Measurements from ENCODE around the gene KRT7. TPM values are rescaled to one million over a fixed set of nuclear protein-coding genes. Genes with fewer than 3 reads are reported as not detected.
"Not testable (repeated sequence)": the region's sequence is repeated elsewhere in the genome, so short reads cannot be mapped to it uniquely, and the experiment has no call there.

Gene KRT7
- total RNA-seq, 2 experiments from 2014 or later, result 9.1 to 9.3 TPM

- ChIA-PET POLR2A (interaction anchor here (1.3 kb wide), 1 partner anchor 13 kb away, joined by 3 read pairs; no protein-coding TSS in a partner anchor), CTCF (no interaction called here)
- Mint-ChIP-seq H3K36me3 (ENCODE audit: low read depth) (peaks cover 5% of the 10 kb centered on the region), H3K9me3 (no peaks in the 10 kb centered on the region), H3K4me1 (peaks cover 31% of the 10 kb centered on the region), H3K4me3 (no peak overlapping the region), H3K27me3 (peaks cover 65% of the 10 kb centered on the region), H3K27ac (no peak overlapping the region)
- DNase-seq, result no peak
Measured at GRCh38 chr12:52257074-52257551, 24.1 kb downstream of the KRT7 start.

GRCh38 chr12:52257922-52258321 is 24.9 kb downstream of the KRT7 start:
- CTCF ChIA-PET, result not testable (repeated sequence)

GRCh38 chr12:52258335-52258901 is 25.4 kb downstream of the KRT7 start:
- Mint-ChIP-seq H3K4me1 (peaks cover 18% of the 10 kb centered on the region), H3K4me3 (no peak overlapping the region), H3K9me3 (peaks cover 2% of the 10 kb centered on the region), H3K27ac (no peak overlapping the region), H3K36me3 (ENCODE audit: low read depth) (peaks cover 5% of the 10 kb centered on the region), H3K27me3 (peaks cover 68% of the 10 kb centered on the region)
- ChIA-PET POLR2A (interaction anchor here (1.6 kb wide), 1 partner anchor 14 kb away, joined by 7 read pairs; no protein-coding TSS in a partner anchor), CTCF (interaction anchor here (1.6 kb wide), 1 partner anchor 36 kb away, joined by 4 read pairs; no protein-coding TSS in a partner anchor)
- no peak for DNase-seq

More at GRCh38 chr12:52257922-52258321, 24.9 kb downstream of the KRT7 start:
- H3K4me3 Mint-ChIP-seq; H3K36me3 Mint-ChIP-seq (ENCODE audit: low read depth); H3K27ac Mint-ChIP-seq; H3K9me3 Mint-ChIP-seq; DNase-seq: not testable (repeated sequence)
- Mint-ChIP-seq H3K4me1 (peaks cover 23% of the 10 kb centered on the region), H3K27me3 (peaks cover 68% of the 10 kb centered on the region)
- POLR2A ChIA-PET, result interaction anchor here (1.6 kb wide), 1 partner anchor 14 kb away, joined by 7 read pairs; no protein-coding TSS in a partner anchor

- Mint-ChIP-seq H3K9me3 (peaks cover 2% of the 10 kb centered on the region), H3K4me3 (no peak overlapping the region), H3K4me1 (peaks cover 15% of the 10 kb centered on the region), H3K27me3 (peaks cover 68% of the 10 kb centered on the region), H3K27ac (no peak overlapping the region), H3K36me3 (ENCODE audit: low read depth) (peaks cover 5% of the 10 kb centered on the region)
- CTCF ChIA-PET, result interaction anchor here (1.0 to 1.6 kb wide), 3 partner anchors 20 to 138 kb away, joined by 3 to 4 read pairs (median 4); no protein-coding TSS in a partner anchor
- no peak for DNase-seq
- POLR2A ChIA-PET, result interaction anchor here (0.6 to 1.6 kb wide), 3 partner anchors 13 to 104 kb away, joined by 3 to 7 read pairs (median 3); no protein-coding TSS in a partner anchor
Measured at GRCh38 chr12:52259657-52260243, 26.7 kb downstream of the KRT7 start.

GRCh38 chr12:52260361-52261207 is 27.5 kb downstream of the KRT7 start:
- H3K4me1 Mint-ChIP-seq, result peaks cover 15% of the 10 kb centered on the region
- CTCF ChIA-PET, result interaction anchor here (1.0 to 1.1 kb wide), 2 partner anchors 19 to 139 kb away, joined by 3 to 4 read pairs; no protein-coding TSS in a partner anchor
- peaks cover 2% of the 10 kb centered on the region for H3K9me3 Mint-ChIP-seq
- POLR2A ChIA-PET, result interaction anchor here (0.6 to 1.1 kb wide), 2 partner anchors 14 to 105 kb away, joined by 3 read pairs; no protein-coding TSS in a partner anchor
- H3K36me3 Mint-ChIP-seq (ENCODE audit: low read depth), result peaks cover 5% of the 10 kb centered on the region
- DNase-seq, result no peak
- peaks cover 60% of the 10 kb centered on the region for H3K27me3 Mint-ChIP-seq
- no peak overlapping the region for H3K27ac Mint-ChIP-seq
- no peak overlapping the region for H3K4me3 Mint-ChIP-seq

GRCh38 chr12:52261208-52261484 is 28.1 kb downstream of the KRT7 start:
- Mint-ChIP-seq H3K27ac (no peak overlapping the region), H3K4me3 (no peak overlapping the region), H3K27me3 (peaks cover 55% of the 10 kb centered on the region), H3K4me1 (peaks cover 15% of the 10 kb centered on the region), H3K9me3 (peaks cover 2% of the 10 kb centered on the region), H3K36me3 (ENCODE audit: low read depth) (peaks cover 5% of the 10 kb centered on the region)
- ChIA-PET CTCF (no interaction called here), POLR2A (no interaction called here)
- DNase-seq, result no peak

- Mint-ChIP-seq H3K9me3 (peaks cover 2% of the 10 kb centered on the region), H3K4me3 (no peak overlapping the region), H3K27me3 (peaks cover 43% of the 10 kb centered on the region), H3K36me3 (ENCODE audit: low read depth) (peaks cover 5% of the 10 kb centered on the region), H3K27ac (no peak overlapping the region), H3K4me1 (peaks cover 15% of the 10 kb centered on the region)
- DNase-seq, result no peak
- ChIA-PET CTCF (no interaction called here), POLR2A (no interaction called here)
Measured at GRCh38 chr12:52262286-52262685, 29.2 kb downstream of the KRT7 start.

GRCh38 chr12:52263761-52264434 is 30.9 kb downstream of the KRT7 start:
- peaks cover 5% of the 10 kb centered on the region for H3K36me3 Mint-ChIP-seq (ENCODE audit: low read depth)
- ChIA-PET POLR2A (no interaction called here), CTCF (interaction anchor here (1.1 to 1.4 kb wide), 3 partner anchors 14 to 42 kb away, joined by 4 to 6 read pairs (median 4); no protein-coding TSS in a partner anchor)
- no peak overlapping the region for H3K4me3 Mint-ChIP-seq
- peaks cover 40% of the 10 kb centered on the region for H3K27me3 Mint-ChIP-seq
- DNase-seq, result no peak
- peaks cover 15% of the 10 kb centered on the region for H3K4me1 Mint-ChIP-seq
- H3K9me3 Mint-ChIP-seq, result peaks cover 2% of the 10 kb centered on the region
- no peak overlapping the region for H3K27ac Mint-ChIP-seq

GRCh38 chr12:52264435-52264825 is 31.4 kb downstream of the KRT7 start:
- Mint-ChIP-seq H3K27me3 (peaks cover 36% of the 10 kb centered on the region), H3K9me3 (peaks cover 2% of the 10 kb centered on the region), H3K4me3 (no peak overlapping the region), H3K4me1 (peaks cover 14% of the 10 kb centered on the region), H3K36me3 (ENCODE audit: low read depth) (peaks cover 5% of the 10 kb centered on the region), H3K27ac (no peak overlapping the region)
- ChIA-PET POLR2A (interaction anchor here (0.6 kb wide), 1 partner anchor 21 kb away, joined by 3 read pairs; no protein-coding TSS in a partner anchor), CTCF (interaction anchor here (1.4 to 2.2 kb wide), 2 partner anchors 13 to 15 kb away, joined by 6 to 8 read pairs; no protein-coding TSS in a partner anchor)
- DNase-seq, result no peak

- ChIA-PET POLR2A (no interaction called here), CTCF (interaction anchor here (0.6 to 2.2 kb wide), 3 partner anchors 11 to 45 kb away, joined by 3 to 8 read pairs (median 4); no protein-coding TSS in a partner anchor)
- Mint-ChIP-seq H3K4me3 (no peak overlapping the region), H3K27ac (no peak overlapping the region), H3K4me1 (no peaks in the 10 kb centered on the region), H3K27me3 (peaks cover 29% of the 10 kb centered on the region), H3K36me3 (ENCODE audit: low read depth) (peaks cover 2% of the 10 kb centered on the region), H3K9me3 (peaks cover 2% of the 10 kb centered on the region)
- no peak for DNase-seq
Measured at GRCh38 chr12:52266514-52266913, 33.5 kb downstream of the KRT7 start.

- no peaks in the 10 kb centered on the region for H3K36me3 Mint-ChIP-seq (ENCODE audit: low read depth)
- no peak for DNase-seq
- peaks cover 27% of the 10 kb centered on the region for H3K27me3 Mint-ChIP-seq
- no peaks in the 10 kb centered on the region for H3K4me1 Mint-ChIP-seq
- no peak overlapping the region for H3K4me3 Mint-ChIP-seq
- H3K27ac Mint-ChIP-seq, result no peak overlapping the region
- ChIA-PET POLR2A (no interaction called here), CTCF (interaction anchor here (0.6 to 1.4 kb wide), 2 partner anchors 11 to 45 kb away, joined by 3 to 4 read pairs; no protein-coding TSS in a partner anchor)
- H3K9me3 Mint-ChIP-seq, result peaks cover 2% of the 10 kb centered on the region
Measured at GRCh38 chr12:52267266-52267665, 34.2 kb downstream of the KRT7 start.

- ChIA-PET POLR2A (no interaction called here), CTCF (interaction anchor here (0.6 to 0.8 kb wide), 2 partner anchors 10 to 47 kb away, joined by 3 read pairs; no protein-coding TSS in a partner anchor)
- H3K27ac Mint-ChIP-seq, result no peak overlapping the region
- H3K4me1 Mint-ChIP-seq, result no peaks in the 10 kb centered on the region
- DNase-seq, result no peak
- no peak overlapping the region for H3K4me3 Mint-ChIP-seq
- H3K27me3 Mint-ChIP-seq, result peaks cover 26% of the 10 kb centered on the region
- no peaks in the 10 kb centered on the region for H3K36me3 Mint-ChIP-seq (ENCODE audit: low read depth)
- H3K9me3 Mint-ChIP-seq, result no peaks in the 10 kb centered on the region
Measured at GRCh38 chr12:52267699-52268098, 34.7 kb downstream of the KRT7 start.
